GM19452 (cell line): ENCODE data around the gene ACTR5.
"Not testable (repeated sequence)": the region's sequence is repeated elsewhere in the genome, so short reads cannot be mapped to it uniquely, and the experiment has no call there.

Source experiments
- ATAC-seq: cut with Tn5 transposase; IDR thresholded peaks from one replicate; pipeline ENCODE4 v1.9.1; 2021; ENCODE audit not compliant: unreplicated experiment

The ACTR5 gene

DNA sequence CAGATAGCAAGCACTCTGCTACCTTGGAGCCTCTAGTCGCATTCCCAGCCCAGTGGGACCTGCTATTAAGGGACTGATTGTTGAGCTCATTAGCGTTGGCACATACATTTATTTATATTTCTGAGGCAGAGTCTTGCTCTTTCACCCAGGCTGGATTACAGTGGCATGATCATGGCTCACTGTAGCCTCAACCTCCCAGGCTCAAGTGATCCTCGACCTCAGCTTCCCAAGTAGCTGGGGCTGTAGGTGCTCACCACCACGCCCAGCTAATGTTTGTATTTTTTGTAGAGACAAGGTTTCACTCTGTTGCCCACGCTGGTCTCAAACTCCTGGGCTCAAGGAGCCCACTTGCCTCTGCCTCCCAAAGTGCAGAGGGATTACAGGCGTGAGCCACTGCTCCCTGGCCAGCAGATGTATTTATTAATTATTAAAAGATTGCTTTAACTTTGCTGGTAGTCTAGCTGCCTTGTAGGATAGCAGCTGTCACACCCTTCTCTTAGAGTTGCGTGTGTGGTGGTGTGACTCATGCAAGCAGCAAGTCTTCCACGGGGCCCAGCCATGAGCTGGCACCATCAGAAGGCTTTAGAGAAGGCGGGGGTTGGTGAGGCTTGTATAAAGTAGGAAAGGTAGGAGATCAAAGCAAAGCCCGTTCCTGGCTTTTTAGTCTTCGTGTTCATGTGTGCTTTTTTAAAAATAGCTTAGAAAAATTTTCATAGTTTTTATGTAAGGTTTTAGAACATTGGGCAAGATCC, 16.5 kb downstream of the ACTR5 start:
- ATAC-seq = no peak

DNA sequence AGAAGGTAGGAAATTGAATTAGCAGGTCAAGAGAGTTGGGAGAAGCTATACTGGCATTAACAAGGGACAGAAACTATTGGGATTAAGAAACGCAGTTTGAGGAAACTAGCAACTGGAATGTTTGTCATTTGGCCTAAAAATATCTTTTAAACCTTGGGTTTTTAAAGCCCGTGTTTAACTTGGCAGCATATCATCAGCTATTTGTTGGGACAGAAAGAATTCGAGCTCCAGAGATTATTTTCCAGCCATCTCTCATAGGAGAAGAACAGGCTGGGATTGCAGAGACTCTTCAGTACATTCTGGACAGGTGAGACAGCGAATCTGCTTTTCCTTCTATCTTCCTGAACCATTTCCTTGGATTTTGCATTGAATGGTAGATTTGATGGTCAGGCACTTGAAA, 17.8 kb downstream of the ACTR5 start:
- ATAC-seq = no peak

DNA sequence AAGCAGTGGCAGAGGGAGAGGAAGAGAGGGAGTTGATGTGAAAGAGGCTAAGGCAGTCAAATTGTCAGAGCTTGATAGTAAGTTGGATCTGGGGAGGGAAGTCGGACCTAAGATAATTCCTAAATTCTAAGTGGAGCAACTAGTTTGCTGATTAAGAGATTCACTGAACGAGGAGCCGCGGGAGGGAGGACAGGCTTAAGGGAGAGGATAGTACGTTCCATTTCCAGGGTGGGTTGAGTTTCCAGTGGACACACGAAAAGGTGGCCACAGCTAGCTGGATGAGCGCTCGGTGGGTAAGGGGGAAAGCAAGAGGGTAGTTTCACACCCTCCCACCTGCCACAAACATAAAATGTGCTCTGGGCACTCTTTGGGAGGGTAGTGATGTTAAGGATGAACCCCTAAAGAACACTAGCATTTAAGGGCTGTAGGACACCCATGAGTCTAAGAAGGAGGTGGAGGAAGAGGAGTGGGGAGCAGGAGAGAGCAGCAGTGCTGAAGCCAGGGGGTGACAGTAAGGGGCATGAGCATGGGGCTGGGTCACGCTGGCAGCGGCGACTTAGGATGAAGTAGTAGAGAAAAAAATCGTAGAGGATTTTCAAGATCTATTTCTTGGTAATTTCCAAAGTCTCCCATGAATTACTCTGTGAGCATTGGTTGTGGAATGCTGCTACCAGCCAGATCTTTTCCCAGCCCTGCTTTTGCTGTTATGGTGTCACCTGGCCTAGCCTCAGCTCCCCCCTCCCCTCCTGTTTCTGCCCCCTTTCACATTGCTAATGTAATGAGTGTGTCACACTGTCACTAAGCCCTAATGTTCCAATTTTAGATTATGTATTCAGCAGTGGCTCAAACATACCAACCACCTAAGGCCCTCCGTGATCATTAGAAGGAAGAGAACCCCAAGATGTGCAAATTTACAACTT, 21.4 kb downstream of the ACTR5 start:
- no peak for ATAC-seq

DNA sequence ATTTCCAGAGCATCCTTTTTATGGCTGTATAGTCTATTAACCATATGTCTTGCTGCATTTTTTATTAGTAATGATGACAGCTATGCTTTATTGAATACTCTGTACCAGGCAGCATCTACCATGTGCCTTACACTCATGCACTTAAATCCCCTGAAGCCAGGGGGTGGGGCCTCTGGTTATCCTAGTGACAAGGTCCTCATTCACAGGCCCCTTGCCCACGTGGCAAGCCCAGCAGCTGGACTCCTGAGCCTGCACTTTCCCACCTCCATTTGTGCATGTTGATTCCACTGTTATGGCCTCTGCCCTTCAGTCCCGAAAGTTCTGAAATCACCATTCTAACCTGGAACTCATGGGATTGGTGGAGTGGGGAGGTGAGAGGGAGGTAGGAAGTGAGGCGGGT, 22.3 kb downstream of the ACTR5 start:
- ATAC-seq = no peak

DNA sequence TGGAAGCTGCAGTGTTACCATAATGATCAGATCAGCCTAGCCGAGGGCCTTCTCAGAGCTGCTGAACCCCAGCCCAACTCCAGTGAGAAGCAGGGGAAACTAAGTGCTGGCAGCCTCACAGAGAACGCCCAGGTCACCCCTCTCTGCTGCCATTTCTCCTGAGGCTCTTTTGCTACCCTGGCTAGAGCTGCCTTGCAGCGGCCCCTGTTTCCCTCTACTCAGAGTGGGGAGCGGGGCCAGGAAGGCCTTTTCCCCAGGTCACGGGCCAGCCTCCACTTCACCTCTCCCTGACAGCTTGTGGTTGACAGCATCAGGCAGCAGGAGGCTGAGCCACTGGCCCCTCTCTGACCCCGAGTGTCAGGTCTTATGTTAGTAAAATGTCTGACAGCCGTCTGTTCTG, 22.7 kb downstream of the ACTR5 start:
- no peak for ATAC-seq

DNA sequence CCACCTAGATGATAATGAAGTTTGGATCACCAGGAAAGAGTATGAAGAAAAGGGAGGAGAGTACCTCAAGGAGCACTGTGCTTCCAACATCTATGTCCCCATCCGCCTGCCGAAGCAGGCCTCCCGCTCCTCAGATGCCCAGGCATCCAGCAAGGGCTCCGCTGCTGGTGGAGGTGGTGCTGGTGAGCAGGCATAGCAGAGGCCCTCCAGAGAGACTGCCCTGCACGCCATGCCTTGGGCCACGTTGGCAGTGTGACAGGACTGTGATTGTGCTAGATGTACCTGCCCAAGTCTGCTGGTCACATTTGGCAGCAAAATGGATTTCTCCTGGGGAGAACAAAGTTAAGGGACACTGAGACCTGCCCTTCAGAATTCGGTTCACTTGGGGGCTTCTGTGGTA, 23.4 kb downstream of the ACTR5 start:
- no peak for ATAC-seq

DNA sequence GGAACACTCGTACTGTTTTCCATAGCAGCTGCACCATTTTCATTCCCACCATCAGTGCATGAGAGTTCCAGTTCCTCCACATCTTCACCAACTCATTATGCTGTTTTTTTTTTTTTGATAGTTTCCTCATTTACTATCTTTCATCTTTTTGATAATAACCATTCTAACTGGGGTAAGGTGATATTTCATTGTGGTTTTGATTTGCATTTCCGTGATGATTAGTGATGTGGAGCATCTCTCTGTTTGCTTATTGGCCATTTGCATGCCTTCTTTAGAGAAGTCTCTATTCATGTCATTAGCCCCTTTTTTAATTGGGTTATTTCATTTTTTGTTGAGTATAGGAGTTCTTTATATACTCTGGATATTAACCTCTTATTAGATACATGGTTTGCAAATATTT, 25.9 kb downstream of the ACTR5 start:
- ATAC-seq = no peak

DNA sequence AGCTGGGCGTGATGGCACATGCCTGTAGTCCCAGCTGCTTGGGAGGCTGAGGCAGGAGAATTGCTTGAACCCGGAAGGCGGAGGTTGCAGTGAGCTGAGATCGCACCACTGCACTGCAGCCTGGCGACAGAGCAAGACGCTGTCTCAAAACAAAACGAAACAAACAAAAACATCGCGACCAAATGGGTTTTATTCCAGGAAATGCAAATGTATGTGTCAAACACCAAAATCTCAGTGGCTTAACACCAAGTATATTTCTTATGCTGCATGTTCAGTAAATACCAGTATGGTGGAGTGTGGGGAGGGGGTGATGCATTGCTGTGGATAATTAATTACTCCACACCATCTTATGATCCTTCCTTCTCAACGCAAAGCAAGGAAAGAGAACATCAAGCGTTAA, 28.1 kb downstream of the ACTR5 start:
- ATAC-seq = no peak

DNA sequence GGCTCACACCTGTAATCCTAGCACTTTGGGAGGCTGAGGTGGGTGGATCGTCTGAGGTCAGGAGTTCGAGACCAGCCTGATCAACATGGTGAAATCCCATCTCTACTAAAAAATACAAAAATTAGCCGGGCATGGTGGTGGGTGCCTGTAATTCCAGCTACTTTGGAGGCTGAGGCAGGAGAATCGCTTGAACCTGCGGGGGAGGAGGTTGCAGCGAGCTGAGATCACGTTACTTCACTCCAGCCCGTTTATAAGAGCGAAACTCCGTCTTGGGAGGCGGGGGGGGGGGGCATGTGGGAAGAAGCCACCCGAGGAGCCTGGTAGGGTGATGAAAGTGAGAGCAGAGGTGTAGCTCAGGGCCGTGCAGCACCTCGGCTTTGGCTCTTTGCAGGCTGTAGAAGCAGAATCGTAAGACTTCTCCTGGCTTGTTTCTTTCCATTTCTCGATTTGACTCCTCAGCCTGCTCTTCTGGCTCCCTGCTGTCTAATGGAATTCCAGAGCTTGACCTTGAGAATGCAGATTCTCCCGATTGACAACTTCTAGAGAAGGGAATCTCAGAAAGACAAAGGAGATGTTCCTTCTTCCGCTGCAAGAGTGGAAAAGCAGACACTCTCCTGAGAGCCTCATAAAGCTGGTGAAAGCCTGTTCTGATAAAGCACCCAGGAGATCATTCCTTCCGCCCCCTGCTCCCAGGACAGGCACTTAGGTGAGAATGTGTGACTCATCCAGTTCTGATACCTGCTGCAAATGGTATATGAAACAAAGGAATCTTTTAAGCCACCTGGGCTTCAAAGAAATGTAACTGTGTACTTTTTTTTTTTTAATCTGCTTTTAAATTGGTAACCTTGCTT, 31.2 kb downstream of the ACTR5 start:
- ATAC-seq = no peak

DNA sequence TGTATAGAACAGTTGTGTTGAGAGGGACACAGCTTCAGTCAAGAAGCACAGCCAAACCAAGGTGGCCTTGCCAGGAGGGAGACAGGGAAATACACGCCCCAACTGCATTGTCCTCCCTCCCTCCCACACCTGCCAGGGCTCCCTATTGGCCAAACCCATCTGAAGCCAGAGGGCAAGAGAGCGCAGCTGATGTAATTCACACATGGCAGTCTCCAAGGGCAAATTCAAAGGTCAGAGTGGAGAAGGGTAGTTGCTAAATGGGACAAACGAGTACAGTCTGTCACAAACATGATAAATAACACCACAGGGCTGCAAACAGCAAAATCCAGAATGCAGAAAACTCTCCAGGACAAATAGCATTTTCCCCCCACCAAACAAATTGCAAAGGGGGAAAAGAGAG, 34.0 kb downstream of the ACTR5 start:
- no peak for ATAC-seq

DNA sequence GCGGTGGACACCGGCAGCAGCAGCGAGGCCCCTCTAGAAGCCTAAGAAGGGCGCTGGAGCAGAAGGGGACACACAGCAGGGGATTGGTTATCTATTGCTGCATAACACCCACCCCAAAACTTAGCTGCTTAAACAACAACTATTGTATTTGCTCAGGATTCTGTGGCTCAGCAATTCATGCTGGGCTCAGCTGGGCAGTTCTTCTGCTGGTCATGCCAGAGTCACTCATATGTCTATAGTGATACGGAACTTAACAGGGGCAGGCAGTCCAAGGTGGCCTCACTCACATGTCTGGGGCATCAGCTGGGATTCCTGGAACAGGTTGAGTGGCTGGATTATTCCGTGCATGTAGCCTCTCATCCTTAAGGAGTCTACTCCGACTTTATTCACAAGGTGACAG, 39.6 kb downstream of the ACTR5 start:
- no peak for ATAC-seq

DNA sequence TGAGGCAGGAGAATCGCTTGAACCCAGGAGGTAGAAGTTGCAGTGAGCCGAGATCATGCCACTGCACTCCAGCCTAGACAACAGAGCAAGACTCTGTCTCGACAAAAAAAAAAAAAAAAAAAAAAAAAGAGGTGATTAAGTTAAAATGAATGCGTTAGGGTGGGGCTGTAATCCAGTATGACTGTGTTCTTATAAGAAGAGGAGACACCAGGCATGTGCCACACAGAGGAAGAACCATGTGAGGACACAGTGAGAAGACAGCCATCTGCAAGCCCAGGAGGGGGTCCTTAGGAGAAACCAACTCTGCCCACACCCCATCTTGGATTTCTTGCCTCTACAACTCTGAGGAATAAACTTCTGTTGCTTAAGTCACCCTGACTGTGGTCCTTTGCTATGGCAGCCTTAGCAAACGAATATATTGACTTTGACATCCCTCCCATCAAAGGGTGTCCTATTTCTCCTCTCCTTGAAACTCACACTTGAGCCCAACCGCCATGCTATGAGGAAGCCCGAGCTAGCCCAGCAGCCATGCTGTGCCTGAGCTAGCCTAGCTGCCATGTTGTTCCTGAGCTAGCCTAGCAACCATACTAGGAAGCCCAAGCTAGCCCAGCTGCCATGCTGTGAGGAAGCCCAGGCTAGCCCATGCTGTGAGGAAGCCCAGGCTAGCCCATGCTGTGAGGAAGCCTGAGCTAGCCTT, 41.4 kb downstream of the ACTR5 start:
- no peak for ATAC-seq

DNA sequence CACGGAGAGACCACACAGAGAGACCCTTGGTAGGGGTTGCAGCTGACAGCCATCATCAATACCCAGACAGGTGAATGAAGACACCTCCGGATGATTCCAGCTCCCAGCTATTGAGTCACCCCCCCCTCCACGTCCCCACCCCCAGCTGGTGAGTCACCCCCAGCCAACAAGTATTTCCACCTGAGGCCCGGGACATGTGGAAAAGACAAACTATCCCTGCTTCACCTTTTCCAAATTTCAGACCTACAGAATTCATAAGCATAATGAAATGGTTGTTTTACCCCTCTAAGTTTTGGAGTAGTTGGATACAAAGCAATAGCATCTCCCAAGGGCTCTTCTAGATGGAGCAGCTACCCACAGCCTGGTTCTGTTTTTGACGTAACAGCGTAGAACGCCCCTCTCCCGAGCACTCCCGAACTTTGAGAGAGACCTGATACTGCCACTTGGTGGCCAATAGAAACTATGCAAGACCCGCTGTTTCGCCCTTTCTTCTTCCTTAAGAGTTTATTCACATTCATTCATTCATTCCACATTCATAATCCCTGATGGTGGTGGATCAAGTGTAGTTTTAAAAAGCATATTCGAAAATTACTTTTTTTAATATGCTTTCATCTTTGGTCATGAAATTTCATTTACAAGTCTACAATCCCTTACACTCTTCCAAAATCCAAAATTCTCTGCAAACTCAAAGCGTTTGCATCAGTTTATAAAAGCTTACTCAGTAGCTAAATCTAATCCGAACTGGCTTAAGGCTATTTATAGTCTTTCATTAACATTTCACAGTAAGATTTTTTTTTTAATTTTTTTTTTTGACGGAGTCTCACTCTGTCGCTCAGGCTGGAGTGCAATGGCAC, 42.2 kb downstream of the ACTR5 start:
- no peak for ATAC-seq

DNA sequence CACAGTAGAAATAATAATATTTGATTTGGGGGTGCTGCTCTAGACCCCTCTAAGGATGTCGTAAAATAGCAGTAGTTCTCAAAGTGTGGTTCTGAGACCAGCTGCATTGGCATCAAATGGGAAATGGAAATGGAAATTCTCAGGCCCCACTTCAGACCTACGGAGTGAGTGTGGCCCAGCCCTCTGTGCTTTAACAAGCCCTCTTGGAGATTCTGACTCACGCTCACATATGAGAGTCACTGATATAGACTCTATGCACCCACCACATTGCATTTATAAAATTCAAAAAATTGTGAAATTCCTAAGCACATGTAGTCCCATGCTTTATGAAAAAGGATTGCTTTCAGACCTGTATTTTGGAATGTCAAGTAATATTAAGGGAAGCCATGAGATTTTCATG, 43.0 kb downstream of the ACTR5 start:
- ATAC-seq = no peak

DNA sequence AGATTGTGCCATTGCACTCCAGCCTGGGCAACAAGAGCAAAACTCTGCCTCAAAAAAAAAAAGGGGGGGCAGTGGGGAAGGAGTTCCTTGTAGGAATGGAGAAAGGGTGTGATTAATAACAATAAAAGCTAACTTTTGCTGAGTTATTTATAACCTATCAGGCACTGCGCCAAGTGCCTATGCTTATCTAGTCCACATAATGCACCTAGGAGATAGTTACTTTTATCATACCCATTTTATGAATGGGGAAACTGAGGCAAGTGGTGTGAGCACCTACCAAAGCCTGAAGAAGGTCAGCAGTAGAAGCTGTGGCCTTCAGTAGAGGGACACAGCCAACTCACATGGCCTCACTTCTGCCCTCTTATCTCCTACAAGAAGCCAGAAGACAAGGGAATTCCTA, 43.7 kb downstream of the ACTR5 start:
- ATAC-seq = no peak

DNA sequence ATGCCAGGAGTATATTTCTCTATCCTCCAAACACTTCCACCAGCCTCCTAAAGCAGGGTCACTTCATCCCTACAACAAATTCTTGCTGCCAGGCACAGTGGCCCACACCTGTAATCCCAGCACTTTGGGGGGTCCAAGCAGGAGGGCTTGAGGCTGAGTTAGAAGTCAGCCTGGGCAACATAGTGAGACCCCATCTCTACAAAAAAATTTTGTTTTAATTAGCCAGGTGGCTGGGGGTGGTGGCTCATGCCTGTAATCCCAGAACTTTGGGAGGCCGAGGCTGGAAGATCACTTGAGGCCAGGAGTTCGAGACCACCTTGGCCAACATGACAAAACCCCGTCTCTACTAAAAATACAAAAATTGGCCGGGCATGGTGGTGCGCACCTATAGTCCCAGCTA, 45.8 kb downstream of the ACTR5 start:
- ATAC-seq = not testable (repeated sequence)

DNA sequence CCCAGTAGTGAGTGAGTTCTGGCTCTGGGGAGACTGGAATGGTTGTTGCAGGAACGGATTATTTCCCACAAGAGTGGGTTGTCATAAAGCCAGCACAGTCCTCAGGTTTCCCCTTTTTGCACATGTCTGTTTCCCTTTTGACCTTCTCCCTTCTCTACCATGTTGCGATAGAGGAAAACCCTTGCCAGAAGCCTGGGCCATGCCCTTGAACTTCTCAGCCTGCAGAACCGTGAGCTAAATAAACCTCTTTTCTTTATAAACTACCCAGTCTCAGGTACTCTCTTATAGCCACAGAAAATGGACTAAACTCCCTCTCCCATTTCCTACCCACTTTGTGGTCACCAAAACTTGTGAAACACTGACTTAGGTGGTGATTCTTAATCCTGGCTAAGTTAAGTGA, 50.0 kb downstream of the ACTR5 start:
- no peak for ATAC-seq

DNA sequence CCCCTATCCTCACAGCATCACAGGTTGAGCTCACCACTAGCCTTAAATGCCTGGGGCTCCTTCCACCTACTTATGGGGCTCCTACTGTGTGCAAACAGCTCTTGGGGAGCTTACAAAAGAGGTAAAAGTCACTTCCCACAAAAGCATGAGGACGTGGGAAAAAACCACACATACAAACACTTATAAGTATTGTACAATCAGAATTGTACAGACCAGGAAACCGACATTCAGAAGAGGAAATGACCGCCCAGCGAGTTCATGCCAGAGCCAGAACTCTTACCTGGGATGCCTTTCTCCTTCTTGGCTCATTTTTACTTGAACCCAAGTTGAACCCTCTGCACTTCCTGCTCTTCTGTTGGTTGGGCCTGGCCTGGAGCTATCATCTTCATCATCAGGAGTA, 50.9 kb downstream of the ACTR5 start:
- no peak for ATAC-seq

DNA sequence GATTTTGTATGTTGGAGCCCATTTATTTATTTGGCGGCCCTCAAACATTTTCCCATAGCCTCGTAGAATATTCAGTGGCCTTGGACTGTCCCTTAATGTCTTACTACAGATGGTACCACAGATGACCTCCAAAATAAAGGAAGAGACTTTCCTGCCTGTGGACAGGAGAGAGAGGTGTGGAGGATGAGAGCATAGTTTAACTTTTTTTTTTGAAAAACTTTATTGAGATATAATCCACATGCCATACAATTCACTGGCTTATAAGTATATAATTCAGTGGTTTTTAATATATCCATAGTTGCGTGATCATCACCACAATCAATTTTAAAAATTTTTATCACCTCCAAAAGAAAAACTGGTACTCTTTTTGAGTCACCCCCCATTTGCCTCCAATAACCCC, 52.6 kb downstream of the ACTR5 start:
- ATAC-seq = no peak

DNA sequence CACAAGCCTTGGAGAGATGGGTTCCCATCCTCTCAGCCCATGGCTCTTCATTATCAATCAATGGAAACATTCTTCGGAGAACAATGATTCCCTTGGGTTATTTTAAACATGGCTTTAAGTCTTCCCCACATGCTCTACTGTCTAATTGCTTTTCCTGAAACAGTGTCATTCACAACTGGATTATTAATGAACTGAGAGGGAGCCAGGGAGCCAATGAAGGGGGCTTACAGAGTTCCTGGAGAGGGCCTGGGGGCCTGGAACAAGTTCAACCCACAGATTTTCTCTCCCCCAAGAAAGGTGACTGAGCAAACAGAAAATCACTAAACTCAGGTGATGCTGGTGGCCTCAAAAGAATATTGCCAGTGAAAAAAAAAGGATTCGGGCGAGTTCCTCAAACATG, 56.0 kb downstream of the ACTR5 start:
- ATAC-seq = no peak
